Neural progenitor cell (in vitro differentiated cells): ENCODE measurements around the gene NAA25. TPM values are rescaled to one million over a fixed set of nuclear protein-coding genes. Genes with fewer than 3 reads are reported as not detected.
"Not testable (repeated sequence)": the region's sequence is repeated elsewhere in the genome, so short reads cannot be mapped to it uniquely, and the experiment has no call there.

ENCODE experiments used
- DNase-seq: peaks from one replicate; pipeline ENCODE4 v3.0.0-alpha.2; 2016; ENCODE audit warnings: low spot score
- H2AFZ ChIP-seq: fragments of 200-600 bp; sonication (generic); replicated peaks from 2 replicates; pipeline ENCODE4 v1.6.1; 2016; ENCODE audit warnings: antibody characterized with exemption
- H3F3A ChIP-seq: fragments of 200-600 bp; sonication (generic); 2 replicates; pipeline ENCODE4 v1.6.1; 2016; ENCODE audit warnings: antibody characterized with exemption, low read depth
- H3K27ac ChIP-seq: fragments of 200-600 bp; sonication (generic); 2 replicates; pipeline ENCODE4 v1.5.1; 2016; ENCODE audit warnings: mild to moderate bottlenecking
- H3K27me3 ChIP-seq: fragments of 200-600 bp; sonication (generic); 2 replicates; pipeline ENCODE4 v1.6.1; 2016; ENCODE audit warnings: mild to moderate bottlenecking, moderate library complexity
- H3K36me3 ChIP-seq: fragments of 200-600 bp; sonication (generic); 2 replicates; pipeline ENCODE4 v1.5.1; 2016
- H3K4me1 ChIP-seq: fragments of 200-600 bp; sonication (generic); 2 replicates; pipeline ENCODE4 v1.6.1; 2016; ENCODE audit warnings: mixed run types
- H3K4me2 ChIP-seq: fragments of 200-600 bp; sonication (generic); 2 replicates; pipeline ENCODE4 v1.6.1; 2016
- H3K4me3 ChIP-seq: fragments of 200-600 bp; sonication (generic); 2 replicates; pipeline ENCODE4 v1.5.1; 2016
- H3K79me2 ChIP-seq: fragments of 200-600 bp; sonication (generic); 2 replicates; pipeline ENCODE4 v1.6.1; 2016; ENCODE audit warnings: low read depth
- H3K9ac ChIP-seq: fragments of 200-600 bp; sonication (generic); 2 replicates; pipeline ENCODE4 v1.6.1; 2016
- H3K9me3 ChIP-seq: fragments of 200-600 bp; sonication (generic); 2 replicates; pipeline ENCODE4 v1.5.1; 2016; ENCODE audit warnings: low read depth
- H4K20me1 ChIP-seq: fragments of 200-600 bp; sonication (generic); 2 replicates; pipeline ENCODE4 v1.6.1; 2016; ENCODE audit warnings: low read depth
- H3K27ac Mint-ChIP-seq: 3 replicates; pipeline ENCODE4 v1.8.0; 2021; ENCODE audit warnings: mixed read lengths
- H3K27me3 Mint-ChIP-seq: 2 replicates; pipeline ENCODE4 v1.8.0; 2022; ENCODE audit warnings: low read depth, mild to moderate bottlenecking, inconsistent platforms, moderate library complexity, mixed read lengths; ENCODE audit not compliant: insufficient read depth
- H3K36me3 Mint-ChIP-seq: 3 replicates; pipeline ENCODE4 v1.8.0; 2021; ENCODE audit warnings: mixed read lengths
- H3K4me1 Mint-ChIP-seq: 3 replicates; pipeline ENCODE4 v1.8.0; 2021; ENCODE audit warnings: mixed read lengths
- H3K4me3 Mint-ChIP-seq: 3 replicates; pipeline ENCODE4 v1.8.0; 2021; ENCODE audit warnings: mild to moderate bottlenecking, moderate library complexity, mixed read lengths
- H3K9me3 Mint-ChIP-seq: 3 replicates; pipeline ENCODE4 v1.8.0; 2020; ENCODE audit warnings: mixed read lengths
- EZH2 ChIP-seq: fragments of 200-600 bp; sonication (generic); IDR thresholded peaks from 2 replicates; pipeline ENCODE4 v1.6.1; 2017; ENCODE audit warnings: antibody characterized with exemption, mild to moderate bottlenecking, moderate library complexity
- EZH2phosphoT487 ChIP-seq: fragments of 200-600 bp; sonication (generic); IDR thresholded peaks from 2 replicates; pipeline ENCODE4 v1.6.1; 2017; ENCODE audit warnings: antibody characterized with exemption
- total RNA-seq: library from RNA; depleted of rRNA; stranded (reverse); fragments of >200 nt; gene quantifications from 2 replicates; pipeline ENCODE4 v1.2.3, GENCODE V29; 2015; ENCODE audit warnings: low replicate concordance
- TF ChIP-seq, protein P1 (sequence below): fragments of 200-600 bp; sonication (generic); IDR thresholded peaks from 2 replicates; pipeline ENCODE4 v1.5.1; 2017; ENCODE audit warnings: antibody characterized with exemption, mild to moderate bottlenecking

NAA25 gene
- total RNA-seq, 1 donor from 2014 or later, result 40.7 TPM

DNA sequence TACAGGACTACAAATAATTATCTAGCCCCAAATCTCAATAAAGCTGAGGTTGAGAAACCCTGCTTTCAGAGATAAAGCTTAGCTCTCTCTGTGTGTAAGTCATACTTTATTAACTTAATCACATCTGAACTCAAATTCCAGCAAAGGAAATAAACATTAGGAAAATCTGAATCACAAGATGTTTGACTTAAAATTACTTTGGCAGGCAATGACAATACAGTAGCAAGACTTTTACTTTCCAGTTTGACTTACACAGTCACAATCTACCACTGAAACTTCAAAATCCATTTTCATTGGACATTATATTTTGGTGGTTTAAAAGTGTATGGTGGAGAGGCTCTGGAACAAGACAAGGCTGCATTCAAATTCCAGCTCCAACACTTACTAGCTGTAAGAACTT is 107.0 kb downstream of the NAA25 start:
- no peak overlapping the region for H3K4me2 ChIP-seq

GRCh38 chr12:112000820-112001219 is 107.8 kb downstream of the NAA25 start:
- peaks cover 5% of the 10 kb centered on the region for H3K36me3 Mint-ChIP-seq
- H3K27ac Mint-ChIP-seq, result no peak overlapping the region
- no peaks in the 10 kb centered on the region for H3K9me3 ChIP-seq
- no peak overlapping the region for H3K4me3 ChIP-seq
- H3K36me3 ChIP-seq, result no peaks in the 10 kb centered on the region
- no peak overlapping the region for H3K27ac ChIP-seq
- H3K4me1 Mint-ChIP-seq, result no peaks in the 10 kb centered on the region
- TF ChIP-seq EZH2 (no peak), EZH2phosphoT487 (no peak)
- TF ChIP-seq, protein P1, sequence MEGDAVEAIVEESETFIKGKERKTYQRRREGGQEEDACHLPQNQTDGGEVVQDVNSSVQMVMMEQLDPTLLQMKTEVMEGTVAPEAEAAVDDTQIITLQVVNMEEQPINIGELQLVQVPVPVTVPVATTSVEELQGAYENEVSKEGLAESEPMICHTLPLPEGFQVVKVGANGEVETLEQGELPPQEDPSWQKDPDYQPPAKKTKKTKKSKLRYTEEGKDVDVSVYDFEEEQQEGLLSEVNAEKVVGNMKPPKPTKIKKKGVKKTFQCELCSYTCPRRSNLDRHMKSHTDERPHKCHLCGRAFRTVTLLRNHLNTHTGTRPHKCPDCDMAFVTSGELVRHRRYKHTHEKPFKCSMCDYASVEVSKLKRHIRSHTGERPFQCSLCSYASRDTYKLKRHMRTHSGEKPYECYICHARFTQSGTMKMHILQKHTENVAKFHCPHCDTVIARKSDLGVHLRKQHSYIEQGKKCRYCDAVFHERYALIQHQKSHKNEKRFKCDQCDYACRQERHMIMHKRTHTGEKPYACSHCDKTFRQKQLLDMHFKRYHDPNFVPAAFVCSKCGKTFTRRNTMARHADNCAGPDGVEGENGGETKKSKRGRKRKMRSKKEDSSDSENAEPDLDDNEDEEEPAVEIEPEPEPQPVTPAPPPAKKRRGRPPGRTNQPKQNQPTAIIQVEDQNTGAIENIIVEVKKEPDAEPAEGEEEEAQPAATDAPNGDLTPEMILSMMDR, result no peak
- no peak overlapping the region for H2AFZ ChIP-seq
- no peaks in the 10 kb centered on the region for H4K20me1 ChIP-seq
- no peaks in the 10 kb centered on the region for H3K27me3 Mint-ChIP-seq
- no peaks in the 10 kb centered on the region for H3K79me2 ChIP-seq
- H3K9ac ChIP-seq, result no peak overlapping the region
- peaks cover 6% of the 10 kb centered on the region for H3F3A ChIP-seq
- no peaks in the 10 kb centered on the region for H3K9me3 Mint-ChIP-seq
- no peaks in the 10 kb centered on the region for H3K4me1 ChIP-seq
- no peaks in the 10 kb centered on the region for H3K27me3 ChIP-seq
- H3K4me3 Mint-ChIP-seq, result no peak overlapping the region
- DNase-seq, result no peak
- no peak overlapping the region for H3K4me2 ChIP-seq

More for the DNA sequence above, 107.0 kb downstream of the NAA25 start:
- Histone ChIP-seq H3K27me3 (no peaks in the 10 kb centered on the region), H3K4me3 (no peak overlapping the region), H3K27ac (no peak overlapping the region), H3K36me3 (no peaks in the 10 kb centered on the region), H3K79me2 (no peaks in the 10 kb centered on the region), H3F3A (peaks cover 7% of the 10 kb centered on the region), H3K9ac (no peak overlapping the region), H3K4me1 (no peaks in the 10 kb centered on the region), H3K9me3 (no peaks in the 10 kb centered on the region), H4K20me1 (no peaks in the 10 kb centered on the region), H2AFZ (no peak overlapping the region)
- TF ChIP-seq EZH2phosphoT487, result no peak
- TF ChIP-seq, protein P1, result no peak
- no peak for TF ChIP-seq EZH2
- H3K27me3 Mint-ChIP-seq, result no peaks in the 10 kb centered on the region
- H3K4me1 Mint-ChIP-seq, result no peaks in the 10 kb centered on the region
- H3K9me3 Mint-ChIP-seq, result no peaks in the 10 kb centered on the region
- DNase-seq, result no peak
- no peak overlapping the region for H3K4me3 Mint-ChIP-seq
- H3K36me3 Mint-ChIP-seq, result peaks cover 5% of the 10 kb centered on the region
- H3K27ac Mint-ChIP-seq, result no peak overlapping the region

- not testable (repeated sequence) for H3K79me2 ChIP-seq, H3K36me3 ChIP-seq, H3K4me3 ChIP-seq, H2AFZ ChIP-seq, H3K4me2 ChIP-seq, H3K36me3 Mint-ChIP-seq, H3K27ac Mint-ChIP-seq, H3K9me3 ChIP-seq, DNase-seq, H3F3A ChIP-seq, H3K4me3 Mint-ChIP-seq, H3K27ac ChIP-seq, H3K4me1 Mint-ChIP-seq, H3K4me1 ChIP-seq, H4K20me1 ChIP-seq, H3K27me3 Mint-ChIP-seq, H3K27me3 ChIP-seq, H3K9me3 Mint-ChIP-seq, H3K9ac ChIP-seq
Observed at GRCh38 chr12:111999129-111999528, 109.5 kb downstream of the NAA25 start.

DNA sequence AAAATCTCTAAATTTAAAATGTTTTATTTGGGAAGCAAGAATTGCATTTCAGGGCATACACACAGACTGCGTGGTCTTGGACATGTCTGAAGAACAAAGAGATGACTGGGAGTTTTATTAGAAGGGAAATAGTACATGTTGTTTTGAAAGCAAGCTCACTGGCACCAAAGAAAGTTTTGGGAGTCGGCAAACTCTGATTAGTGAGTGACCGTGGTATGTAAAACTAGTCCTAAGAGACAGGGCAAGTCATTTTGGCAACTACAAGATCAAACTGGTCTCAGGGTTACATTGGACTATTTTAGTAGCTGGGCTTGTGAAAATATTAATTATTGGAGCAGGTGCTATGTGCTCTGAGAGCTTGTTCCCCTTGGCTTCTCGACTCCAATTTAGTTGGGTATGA is 110.6 kb downstream of the NAA25 start:
- no peaks in the 10 kb centered on the region for H4K20me1 ChIP-seq
- H3K4me1 ChIP-seq, result no peaks in the 10 kb centered on the region
- DNase-seq, result no peak
- no peak overlapping the region for H3K27ac Mint-ChIP-seq
- H3K36me3 ChIP-seq, result no peaks in the 10 kb centered on the region
- H3K27ac ChIP-seq, result no peak overlapping the region
- H3K27me3 ChIP-seq, result no peaks in the 10 kb centered on the region
- no peaks in the 10 kb centered on the region for H3K4me1 Mint-ChIP-seq
- peaks cover 2% of the 10 kb centered on the region for H3K36me3 Mint-ChIP-seq
- H3K27me3 Mint-ChIP-seq, result no peaks in the 10 kb centered on the region
- H3K9ac ChIP-seq, result no peak overlapping the region
- H3K9me3 Mint-ChIP-seq, result no peaks in the 10 kb centered on the region
- H3F3A ChIP-seq, result no peaks in the 10 kb centered on the region
- no peaks in the 10 kb centered on the region for H3K9me3 ChIP-seq
- TF ChIP-seq EZH2 (no peak), EZH2phosphoT487 (no peak)
- TF ChIP-seq, protein P1, result no peak
- no peak overlapping the region for H3K4me3 ChIP-seq
- H3K79me2 ChIP-seq, result no peaks in the 10 kb centered on the region
- no peak overlapping the region for H3K4me3 Mint-ChIP-seq
- H2AFZ ChIP-seq, result no peak overlapping the region
- no peak overlapping the region for H3K4me2 ChIP-seq
